ENCODE data around the gene RNF7. TPM values are rescaled to one million over a fixed set of nuclear protein-coding genes. Genes with fewer than 3 reads are reported as not detected.

Gene RNF7
- total and polyA plus RNA-seq, 2 donors (not counting 3 experiments of a cell fraction or from before 2014, with no cell fraction given): 120 to 136 TPM

DNA sequence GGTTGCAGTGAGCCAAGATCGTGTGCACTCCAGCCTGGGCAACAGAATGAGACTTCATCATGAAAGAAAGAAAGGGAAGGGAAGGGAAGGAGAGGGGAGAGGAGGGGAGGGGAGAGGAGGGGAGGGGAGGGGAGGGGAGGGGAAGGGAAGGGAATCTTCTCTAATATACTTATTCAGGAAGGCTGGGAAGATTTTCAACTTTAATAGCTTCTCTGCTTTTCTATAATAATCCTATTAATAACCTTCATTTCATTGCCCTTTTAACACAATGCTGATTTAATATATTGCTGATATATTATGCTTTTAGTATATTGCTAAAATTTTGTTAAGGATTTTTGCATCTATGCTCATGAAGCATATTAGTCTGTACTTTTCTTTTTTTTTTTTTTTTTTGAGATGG is 23.4 kb upstream of the RNF7 start:
- H3K27me3 ChIP-seq (ENCODE audit: control insufficient read depth in 2 of 2, insufficient read depth in 2 of 2, low read length in 2 of 2): no peaks in the 10 kb centered on the region
- POLR2A ChIA-PET: interaction anchor here (0.6 kb wide), 1 partner anchor 26 kb away, joined by 3 read pairs; no protein-coding TSS in a partner anchor
- dilution Hi-C loops (cut with MboI; ENCODE audit: extremely low pct_ligation_motif_present, low sequenced_read_pairs) (no loop called here), intact Hi-C loops (cut with micrococcal nuclease) (no loop called here)
- FAIRE-seq: no peak
- H3K9me1 ChIP-seq (replicated peaks; ENCODE audit: control insufficient read depth, extremely low read depth, insufficient read depth, low read length): no peaks in the 10 kb centered on the region
- CTCF ChIA-PET: interaction anchor here (1.4 to 1.9 kb wide), 2 partner anchors 14 to 199 kb away, joined by 4 to 5 read pairs; no protein-coding TSS in a partner anchor
- H3K79me2 ChIP-seq (ENCODE audit: control insufficient read depth, insufficient read depth, low read length): no peaks in the 10 kb centered on the region
- H3K4me1 ChIP-seq (ENCODE audit: control insufficient read depth, extremely low read depth, insufficient read depth, low read length): peaks cover 35% of the 10 kb centered on the region
- TF ChIP-seq MYC (IDR thresholded peaks at IDR 0.05; ENCODE audit: low read depth, low read length) (no peak), POLR2AphosphoS5 (IDR thresholded peaks at IDR 0.05; ENCODE audit: insufficient read depth, low read depth, low read length) (no peak), FOS (IDR thresholded peaks at IDR 0.05; ENCODE audit: borderline replicate concordance, insufficient read depth, low read length) (no peak), POLR2A (IDR thresholded peaks at IDR 0.05; ENCODE audit: low read depth, low read length) (no peak), JUN (IDR thresholded peaks at IDR 0.05; ENCODE audit: borderline replicate concordance, insufficient read depth, insufficient read length, low read depth) (no peak), GATA2 (IDR thresholded peaks at IDR 0.05; ENCODE audit: insufficient read depth, insufficient read length, low read depth, low read length) (no peak)
- TF ChIP-seq, protein P1, sequence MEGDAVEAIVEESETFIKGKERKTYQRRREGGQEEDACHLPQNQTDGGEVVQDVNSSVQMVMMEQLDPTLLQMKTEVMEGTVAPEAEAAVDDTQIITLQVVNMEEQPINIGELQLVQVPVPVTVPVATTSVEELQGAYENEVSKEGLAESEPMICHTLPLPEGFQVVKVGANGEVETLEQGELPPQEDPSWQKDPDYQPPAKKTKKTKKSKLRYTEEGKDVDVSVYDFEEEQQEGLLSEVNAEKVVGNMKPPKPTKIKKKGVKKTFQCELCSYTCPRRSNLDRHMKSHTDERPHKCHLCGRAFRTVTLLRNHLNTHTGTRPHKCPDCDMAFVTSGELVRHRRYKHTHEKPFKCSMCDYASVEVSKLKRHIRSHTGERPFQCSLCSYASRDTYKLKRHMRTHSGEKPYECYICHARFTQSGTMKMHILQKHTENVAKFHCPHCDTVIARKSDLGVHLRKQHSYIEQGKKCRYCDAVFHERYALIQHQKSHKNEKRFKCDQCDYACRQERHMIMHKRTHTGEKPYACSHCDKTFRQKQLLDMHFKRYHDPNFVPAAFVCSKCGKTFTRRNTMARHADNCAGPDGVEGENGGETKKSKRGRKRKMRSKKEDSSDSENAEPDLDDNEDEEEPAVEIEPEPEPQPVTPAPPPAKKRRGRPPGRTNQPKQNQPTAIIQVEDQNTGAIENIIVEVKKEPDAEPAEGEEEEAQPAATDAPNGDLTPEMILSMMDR (IDR thresholded peaks at IDR 0.05; ENCODE audit: extremely low read depth in 1 of 2, insufficient read depth in 1 of 2, low read depth in 1 of 2, low read length in 2 of 2): no peak
- H3K9me3 ChIP-seq (replicated peaks; ENCODE audit: control insufficient read depth, insufficient read depth, low read length): no peaks in the 10 kb centered on the region
- H3K36me3 ChIP-seq (ENCODE audit: control insufficient read depth in 2 of 2, extremely low read depth in 1 of 2, insufficient read depth in 2 of 2, low read length in 2 of 2): no peaks in the 10 kb centered on the region
- H3K9ac ChIP-seq (replicated peaks; ENCODE audit: extremely low read depth, insufficient read depth, low read length): no peak overlapping the region
- BruUV-seq (replicated peaks): no TSS peak
- no peak overlapping the region for H3K27ac ChIP-seq (ENCODE audit: insufficient read depth, low read depth, low read length)
- no peak for DNase-seq (ENCODE audit: low read depth, low spot score)
- H2AFZ ChIP-seq (ENCODE audit: low read depth, low read length): no peak overlapping the region
- H3K4me3 ChIP-seq (replicated peaks in 1 of 3; ENCODE audit: insufficient read depth in 1 of 3, low read depth in 1 of 3, low read length in 3 of 3): no peak overlapping the region
- H4K20me1 ChIP-seq (replicated peaks; ENCODE audit: control insufficient read depth, extremely low read depth, insufficient read depth, low read length): no peaks in the 10 kb centered on the region
- no peak overlapping the region for H3K4me2 ChIP-seq (ENCODE audit: insufficient read depth, low read length)
